Measurements from ENCODE around the gene CCDC12. TPM values are rescaled to one million over a fixed set of nuclear protein-coding genes. Genes with fewer than 3 reads are reported as not detected.
A peak's percentile ranks its signal among the peaks of the same experiment; 100 is the strongest.

The CCDC12 gene
- total and polyA plus RNA-seq, 9 of the 15 experiments (the other 6 are each of a cell fraction or from before 2014, with no cell fraction given): 8.9 to 201 (median 86.9) TPM

DNA sequence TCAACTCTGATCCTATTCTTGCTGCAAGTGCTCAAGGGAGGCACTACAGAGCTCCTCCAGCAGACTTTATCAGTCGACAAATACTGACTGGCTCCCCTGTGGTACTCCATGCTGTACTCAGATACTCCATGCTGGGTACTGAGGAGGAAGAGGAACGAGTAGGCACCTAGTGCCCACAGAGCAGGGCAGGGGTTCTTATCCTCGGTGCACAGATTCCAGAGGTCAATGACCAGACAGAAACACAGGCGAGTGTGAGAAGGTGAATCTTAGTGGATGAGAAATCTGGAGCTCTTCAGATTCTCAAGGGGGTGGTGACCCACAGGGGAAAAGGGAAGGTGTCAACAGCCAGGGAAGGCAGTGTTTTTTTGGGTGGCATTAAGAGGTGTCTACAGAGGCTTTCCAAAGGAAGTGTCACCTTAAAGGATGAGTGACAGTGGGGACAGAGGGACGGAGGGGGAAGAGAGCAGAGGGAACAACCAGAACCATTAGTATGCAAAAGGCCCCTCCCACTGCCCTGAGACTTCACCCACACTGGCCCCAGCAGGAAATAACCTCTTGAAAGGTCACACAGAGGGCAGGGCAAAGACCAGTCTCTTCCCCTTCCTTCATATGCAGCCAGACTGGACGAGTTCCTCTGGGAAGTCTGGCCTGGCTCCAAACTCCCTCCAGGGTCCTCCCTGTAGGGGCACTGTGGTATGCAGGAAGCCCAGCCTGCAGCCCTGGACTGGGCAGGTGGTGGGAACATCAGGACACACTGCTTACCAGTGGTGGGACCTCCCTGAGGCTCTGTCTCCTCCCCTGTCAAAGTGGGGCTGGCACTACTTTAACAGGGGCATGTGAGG lies 27.5 kb downstream of the CCDC12 start (continued):
- no peak for TF ChIP-seq L3MBTL2 (IDR thresholded peaks at IDR 0.05)
- TF ChIP-seq HSF4 (CRISPR knock-in tag; IDR thresholded peaks at IDR 0.05; ENCODE audit: borderline replicate concordance): no peak
- TF ChIP-seq CXXC5 (CRISPR knock-in tag; IDR thresholded peaks at IDR 0.05): no peak
- TF ChIP-seq, protein P1, sequence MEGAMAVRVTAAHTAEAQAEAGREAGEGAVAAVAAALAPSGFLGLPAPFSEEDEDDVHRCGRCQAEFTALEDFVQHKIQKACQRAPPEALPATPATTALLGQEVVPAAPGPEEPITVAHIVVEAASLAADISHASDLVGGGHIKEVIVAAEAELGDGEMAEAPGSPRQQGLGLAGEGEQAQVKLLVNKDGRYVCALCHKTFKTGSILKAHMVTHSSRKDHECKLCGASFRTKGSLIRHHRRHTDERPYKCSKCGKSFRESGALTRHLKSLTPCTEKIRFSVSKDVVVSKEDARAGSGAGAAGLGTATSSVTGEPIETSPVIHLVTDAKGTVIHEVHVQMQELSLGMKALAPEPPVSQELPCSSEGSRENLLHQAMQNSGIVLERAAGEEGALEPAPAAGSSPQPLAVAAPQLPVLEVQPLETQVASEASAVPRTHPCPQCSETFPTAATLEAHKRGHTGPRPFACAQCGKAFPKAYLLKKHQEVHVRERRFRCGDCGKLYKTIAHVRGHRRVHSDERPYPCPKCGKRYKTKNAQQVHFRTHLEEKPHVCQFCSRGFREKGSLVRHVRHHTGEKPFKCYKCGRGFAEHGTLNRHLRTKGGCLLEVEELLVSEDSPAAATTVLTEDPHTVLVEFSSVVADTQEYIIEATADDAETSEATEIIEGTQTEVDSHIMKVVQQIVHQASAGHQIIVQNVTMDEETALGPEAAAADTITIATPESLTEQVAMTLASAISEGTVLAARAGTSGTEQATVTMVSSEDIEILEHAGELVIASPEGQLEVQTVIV (CRISPR knock-in tag; IDR thresholded peaks at IDR 0.05; ENCODE audit: borderline replicate concordance): no peak
- no peak for TF ChIP-seq ZC3H11A (IDR thresholded peaks at IDR 0.05; ENCODE audit: low read depth, low read length)
- TF ChIP-seq EZH2 (IDR thresholded peaks at IDR 0.05; ENCODE audit: borderline replicate concordance, low read depth, low read length): no peak
- no peak for TF ChIP-seq FOS (IDR thresholded peaks at IDR 0.05; ENCODE audit: extremely low read depth, insufficient read length)
- TF ChIP-seq HOXB6 (CRISPR knock-in tag; IDR thresholded peaks at IDR 0.05; ENCODE audit: borderline replicate concordance): no peak
- no peak for TF ChIP-seq HNRNPLL (IDR thresholded peaks at IDR 0.05; ENCODE audit: low read depth, low read length, poor library complexity, severe bottlenecking)
- peak; percentile 73 for TF ChIP-seq CTBP1 (IDR thresholded peaks at IDR 0.05; ENCODE audit: borderline replicate concordance)
- no peak for TF ChIP-seq NCOA4 (IDR thresholded peaks at IDR 0.05; ENCODE audit: partially characterized antibody)
- no peak for TF ChIP-seq ZNF347 (CRISPR knock-in tag; IDR thresholded peaks at IDR 0.05; ENCODE audit: low read depth)
- TF ChIP-seq ZBTB7A (IDR thresholded peaks at IDR 0.05; ENCODE audit: borderline replicate concordance, control insufficient read depth, low read depth, low read length): peak; percentile 41; the same call in 1 of the 2 replicates
- TF ChIP-seq, protein P2, sequence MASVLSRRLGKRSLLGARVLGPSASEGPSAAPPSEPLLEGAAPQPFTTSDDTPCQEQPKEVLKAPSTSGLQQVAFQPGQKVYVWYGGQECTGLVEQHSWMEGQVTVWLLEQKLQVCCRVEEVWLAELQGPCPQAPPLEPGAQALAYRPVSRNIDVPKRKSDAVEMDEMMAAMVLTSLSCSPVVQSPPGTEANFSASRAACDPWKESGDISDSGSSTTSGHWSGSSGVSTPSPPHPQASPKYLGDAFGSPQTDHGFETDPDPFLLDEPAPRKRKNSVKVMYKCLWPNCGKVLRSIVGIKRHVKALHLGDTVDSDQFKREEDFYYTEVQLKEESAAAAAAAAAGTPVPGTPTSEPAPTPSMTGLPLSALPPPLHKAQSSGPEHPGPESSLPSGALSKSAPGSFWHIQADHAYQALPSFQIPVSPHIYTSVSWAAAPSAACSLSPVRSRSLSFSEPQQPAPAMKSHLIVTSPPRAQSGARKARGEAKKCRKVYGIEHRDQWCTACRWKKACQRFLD (CRISPR knock-in tag; IDR thresholded peaks at IDR 0.05): 0 out of 2 replicates have a peak, but pooled peaks have one; percentile 65
- TF ChIP-seq, protein P3, sequence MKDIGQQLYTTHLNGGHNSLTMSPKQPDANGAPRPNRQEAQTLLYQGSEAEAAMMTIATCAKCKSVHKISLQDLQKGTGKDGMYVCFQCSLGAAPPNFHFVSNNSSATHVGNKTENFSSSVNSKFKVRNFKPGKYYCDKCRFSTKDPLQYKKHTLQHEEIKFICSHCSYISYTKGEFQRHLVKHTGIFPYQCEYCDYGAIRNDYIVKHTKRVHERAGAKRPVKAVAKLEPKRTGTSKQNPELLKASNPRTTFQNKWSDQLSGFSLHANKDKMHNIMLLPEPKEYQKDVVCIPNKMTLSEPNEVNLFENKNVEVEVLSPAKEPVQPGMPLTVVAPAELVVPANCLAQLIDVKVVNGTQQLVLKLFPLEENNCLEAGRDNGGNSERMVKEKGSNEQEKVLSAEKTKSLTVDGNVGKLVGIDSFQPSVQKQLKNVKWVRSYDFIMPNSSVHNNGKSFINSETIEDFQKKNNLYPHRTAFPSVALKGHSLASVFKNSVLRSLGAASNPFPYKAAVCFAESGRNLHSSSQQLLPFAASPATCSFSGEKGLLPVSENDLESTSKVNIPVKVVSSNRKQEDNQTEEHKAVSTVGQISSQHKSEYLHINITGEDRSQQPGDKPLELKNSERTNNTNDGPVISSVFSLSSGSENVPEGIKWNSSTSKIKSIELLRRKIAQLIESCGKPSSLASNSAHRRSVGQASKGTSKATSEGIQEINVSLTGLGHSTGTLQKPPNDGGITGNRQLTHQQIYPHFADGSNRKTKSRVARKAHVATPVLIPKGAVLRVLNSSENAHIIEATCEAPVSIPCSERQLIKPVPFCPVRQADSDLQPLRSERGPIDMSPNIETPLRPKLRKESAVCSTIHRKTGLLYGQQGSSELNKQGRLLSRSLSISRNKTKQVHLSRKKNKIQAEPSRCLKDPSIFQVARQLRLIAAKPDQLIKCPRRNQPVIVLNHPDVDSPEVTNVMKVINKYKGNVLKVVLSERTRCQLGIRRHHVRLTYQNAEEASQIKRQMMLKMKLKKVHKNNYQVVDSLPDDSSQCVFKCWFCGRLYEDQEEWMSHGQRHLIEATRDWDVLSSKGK (CRISPR knock-in tag; IDR thresholded peaks at IDR 0.05): no peak
- no peak for TF ChIP-seq KAT8 (IDR thresholded peaks at IDR 0.05; ENCODE audit: low read depth)
